ENCODE measurements around the gene CISH.

- no peak for TF ChIP-seq CTCF (IDR thresholded peaks at IDR 0.05)
- TF ChIP-seq POLR2A (IDR thresholded peaks at IDR 0.05): no peak
- no peak for TF ChIP-seq EP300 (IDR thresholded peaks at IDR 0.05)
Observed at GRCh38 chr3:50650018-50650417, 38.4 kb upstream of the CISH start.
